Kidney tubule cell (primary cell): ENCODE measurements around the gene LAMA3.

ENCODE experiments used
- DNase-seq: peaks from one replicate; pipeline ENCODE4 v3.0.0-alpha.2; 2018; ENCODE audit warnings: low spot score

LAMA3 gene

DNA sequence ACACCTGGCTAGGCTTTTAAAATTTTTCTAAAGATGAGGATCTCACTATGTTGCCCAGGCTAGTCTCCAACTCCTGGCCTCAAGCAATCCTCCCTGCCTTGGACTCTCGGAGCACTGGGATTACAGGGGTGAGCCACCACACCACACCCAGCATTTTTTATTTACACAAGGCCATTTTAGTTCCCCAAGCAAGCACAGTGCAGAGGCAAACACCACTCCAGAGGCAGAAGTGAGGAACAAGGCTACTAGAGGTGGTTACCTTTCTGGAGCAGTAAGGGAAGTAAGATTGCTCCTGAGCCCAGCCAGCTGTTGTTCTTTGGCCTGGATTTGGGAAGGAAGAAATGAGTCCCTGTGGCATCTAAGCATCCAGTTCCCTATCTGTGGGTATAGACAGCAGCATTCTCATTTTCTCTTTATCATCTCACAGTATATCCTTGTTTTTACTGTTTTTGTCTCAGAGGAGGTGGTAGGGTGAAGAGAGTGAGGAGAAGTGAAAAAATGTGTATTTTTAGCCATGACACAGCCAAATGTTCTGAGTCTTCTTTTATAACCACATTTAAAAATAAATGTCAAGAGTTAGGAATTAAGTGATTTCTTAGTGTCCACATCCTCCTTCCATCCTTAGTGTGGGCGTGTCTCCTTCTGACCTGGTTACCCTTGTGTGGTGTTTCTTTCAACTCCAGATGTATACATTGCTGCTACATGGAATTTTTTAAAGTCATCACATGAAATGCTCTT lies 314.8 kb downstream of the LAMA3 start:
- DNase-seq: no peak
